AG09309 (cell line): Measurements from ENCODE around the gene TENT4B.

Experiments used
- DNase-seq: peaks from one replicate; pipeline ENCODE4 v3.0.0-alpha.2; 2010; ENCODE audit warnings: low read depth
- H3K4me3 ChIP-seq: 2 replicates; pipeline ENCODE4 v1.5.1; 2011; ENCODE audit warnings: mild to moderate bottlenecking, low read depth, low read length, moderate library complexity; ENCODE audit not compliant: control insufficient read depth
- CTCF ChIP-seq: IDR thresholded peaks from 2 replicates; pipeline ENCODE4 v1.5.1; 2011; ENCODE audit warnings: mild to moderate bottlenecking, low read depth, low read length, inconsistent platforms; ENCODE audit not compliant: insufficient read depth, control insufficient read depth; ENCODE audit errors: missing control alignments

The TENT4B gene

GRCh38 chr16:50208460-50208931, 55.4 kb downstream of the TENT4B start:
- no peak overlapping the region for H3K4me3 ChIP-seq
- TF ChIP-seq CTCF: no peak
- DNase-seq: peak; percentile 10

GRCh38 chr16:50209546-50210265, 56.6 kb downstream of the TENT4B start:
- no peak overlapping the region for H3K4me3 ChIP-seq
- no peak for TF ChIP-seq CTCF
- no peak for DNase-seq

- peak; percentile 92 for DNase-seq
- TF ChIP-seq CTCF: peak; percentile 87
- H3K4me3 ChIP-seq: no peak overlapping the region
Measured at GRCh38 chr16:50210266-50211038, 57.3 kb downstream of the TENT4B start.

GRCh38 chr16:50213939-50214519, 60.9 kb downstream of the TENT4B start:
- DNase-seq: peak; percentile 17
- H3K4me3 ChIP-seq: no peak overlapping the region
- TF ChIP-seq CTCF: peak; percentile 60

GRCh38 chr16:50215680-50216079, 62.6 kb downstream of the TENT4B start:
- no peak for DNase-seq
- H3K4me3 ChIP-seq: no peak overlapping the region
- no peak for TF ChIP-seq CTCF

GRCh38 chr16:50216231-50216630, 63.1 kb downstream of the TENT4B start:
- TF ChIP-seq CTCF: no peak
- DNase-seq: no peak
- no peak overlapping the region for H3K4me3 ChIP-seq
